IMR-90 (cell line): ENCODE data around the gene SP8. TPM values are rescaled to one million over a fixed set of nuclear protein-coding genes. Genes with fewer than 3 reads are reported as not detected.

Experiments
- ATAC-seq: fragments of 200-7000 bp; cut with Tn5 transposase; 2 replicates; pipeline ENCODE4 v1.9.1; 2020; ENCODE audit warnings: low read depth, mild to moderate bottlenecking, moderate library complexity
- BruUV-seq: library from RNA; stranded (reverse); fragments of 400-500 nt; replicated peaks from 2 replicates; lab custom pipeline; 2021; lab: Mats Ljungman, UMichigan
- CTCF ChIA-PET: fragments of 300-600 bp; formaldehyde crosslinking; extraction: SDS; loops from one replicate; lab custom pipeline; 2021; ENCODE audit warnings: antibody characterized with exemption; lab: Yijun Ruan, JAX
- POLR2A ChIA-PET: fragments of 300-600 bp; sonication (Branson Sonifier 250); formaldehyde crosslinking; loops from one replicate; lab custom pipeline; 2022; ENCODE audit warnings: antibody characterized with exemption; ENCODE audit not compliant: unreplicated experiment; lab: Charles Lee
- DNase-seq: peaks from one replicate; pipeline ENCODE4 v3.0.0; 2013
- H2AFZ ChIP-seq: replicated peaks from 2 replicates; pipeline ENCODE3; 2013; ENCODE audit warnings: low read length, mild to moderate bottlenecking; ENCODE audit not compliant: poor library complexity
- H2AK5ac ChIP-seq: 2 replicates; pipeline ENCODE4 v1.6.1; 2013; ENCODE audit warnings: low read depth, low read length, inconsistent platforms
- H2AK9ac ChIP-seq: replicated peaks from 2 replicates; pipeline ENCODE3; 2013; ENCODE audit warnings: mild to moderate bottlenecking, low read depth, low read length, moderate library complexity; ENCODE audit not compliant: poor library complexity
- H2BK120ac ChIP-seq: 2 replicates; pipeline ENCODE4 v1.6.1; 2013; ENCODE audit warnings: low read depth, low read length, inconsistent platforms
- H2BK15ac ChIP-seq: 3 replicates; pipeline ENCODE4 v1.6.1; 2013; ENCODE audit warnings: low read depth, low read length, inconsistent platforms
- H2BK20ac ChIP-seq: 2 replicates; pipeline ENCODE4 v1.6.1; 2013; ENCODE audit warnings: low read depth, mild to moderate bottlenecking, inconsistent platforms, low read length, moderate library complexity
- H2BK5ac ChIP-seq: 2 replicates; pipeline ENCODE4 v1.6.1; 2013; ENCODE audit warnings: mild to moderate bottlenecking, low read depth, low read length, inconsistent platforms; ENCODE audit not compliant: poor library complexity, severe bottlenecking
- H3K14ac ChIP-seq: replicated peaks from 2 replicates; pipeline ENCODE4 v1.6.1; 2013; ENCODE audit warnings: low read depth, low read length, inconsistent platforms
- H3K18ac ChIP-seq: 2 replicates; pipeline ENCODE4 v1.6.1; 2013; ENCODE audit warnings: low read depth, low read length, control low read depth
- H3K23ac ChIP-seq: 2 replicates; pipeline ENCODE4 v1.6.1; 2013; ENCODE audit warnings: low read depth, low read length, inconsistent platforms
- H3K27ac ChIP-seq: 2 replicates; pipeline ENCODE4 v1.5.1; 2013; ENCODE audit warnings: mild to moderate bottlenecking, control low read depth, low read length; ENCODE audit not compliant: insufficient read depth
- H3K27me3 ChIP-seq: 2 replicates; pipeline ENCODE4 v1.6.1; 2013; ENCODE audit warnings: low read length; ENCODE audit not compliant: control insufficient read depth, insufficient read depth
- H3K36me3 ChIP-seq: 2 replicates; pipeline ENCODE4 v1.6.1; 2013; ENCODE audit warnings: low read length, mixed read lengths; ENCODE audit not compliant: control insufficient read depth, insufficient read depth
- H3K4ac ChIP-seq: 2 replicates; pipeline ENCODE4 v1.6.1; 2013; ENCODE audit warnings: low read depth, low read length, inconsistent platforms
- H3K4me1 ChIP-seq: 2 replicates; pipeline ENCODE4 v1.6.1; 2013; ENCODE audit warnings: low read length, mixed read lengths; ENCODE audit not compliant: control insufficient read depth, insufficient read depth
- H3K4me2 ChIP-seq: 2 replicates; pipeline ENCODE4 v1.6.1; 2013; ENCODE audit warnings: low read depth, mild to moderate bottlenecking, control low read depth, low read length, moderate library complexity
- H3K4me3 ChIP-seq: 2 replicates; pipeline ENCODE4 v1.5.1; 2013; ENCODE audit warnings: low read depth, mild to moderate bottlenecking, control low read depth, low read length, moderate library complexity; ENCODE audit not compliant: insufficient read depth
- H3K56ac ChIP-seq: 2 replicates; pipeline ENCODE4 v1.6.1; 2013; ENCODE audit warnings: low read length, inconsistent platforms; ENCODE audit not compliant: insufficient read depth; ENCODE audit errors: extremely low read depth
- H3K79me1 ChIP-seq, 2 experiments: 2 replicates each; pipeline ENCODE4 v1.6.1; 2013; ENCODE audit warnings: low read length in 2 of 2, inconsistent platforms in 1 of 2, low read depth in 1 of 2
- H3K9ac ChIP-seq: 2 replicates; pipeline ENCODE4 v1.6.1; 2013; ENCODE audit warnings: low read depth, low read length, control low read depth
- H3K9me1 ChIP-seq: 2 replicates; pipeline ENCODE4 v1.6.1; 2013; ENCODE audit warnings: low read length, inconsistent platforms; ENCODE audit not compliant: insufficient read depth
- H3K9me3 ChIP-seq: 2 replicates; pipeline ENCODE4 v1.6.1; 2013; ENCODE audit warnings: low read length; ENCODE audit not compliant: control insufficient read depth, insufficient read depth
- H4K20me1 ChIP-seq: 2 replicates; pipeline ENCODE4 v1.6.1; 2013; ENCODE audit warnings: low read length, inconsistent platforms; ENCODE audit not compliant: insufficient read depth
- H4K5ac ChIP-seq: 2 replicates; pipeline ENCODE4 v1.6.1; 2013; ENCODE audit warnings: mild to moderate bottlenecking, low read depth, low read length, control low read depth
- H4K8ac ChIP-seq, 2 experiments: 2 replicates each; pipeline ENCODE4 v1.6.1; 2013; ENCODE audit warnings: low read depth in 2 of 2, low read length in 2 of 2, control low read depth in 1 of 2, inconsistent platforms in 1 of 2
- H4K91ac ChIP-seq: 2 replicates; pipeline ENCODE4 v1.6.1; 2013; ENCODE audit warnings: low read depth, low read length, inconsistent platforms; ENCODE audit not compliant: insufficient read depth
- BHLHE40 ChIP-seq: fragments of 150-350 bp; IDR thresholded peaks from 2 replicates; pipeline ENCODE4 v1.6.1; 2016; ENCODE audit warnings: mild to moderate bottlenecking, low read depth, low read length
- CEBPB ChIP-seq: IDR thresholded peaks from 2 replicates; pipeline ENCODE4 v1.6.1; 2012; ENCODE audit warnings: low read depth, low read length, improper control_type of control experiment
- CHD1 ChIP-seq: IDR thresholded peaks from 2 replicates; pipeline ENCODE4 v1.6.1; 2012; ENCODE audit warnings: low read depth, low read length, improper control_type of control experiment
- FOS ChIP-seq: fragments of 150-350 bp; IDR thresholded peaks from 2 replicates; pipeline ENCODE4 v1.6.1; 2016; ENCODE audit warnings: low read depth, low read length
- MXI1 ChIP-seq: IDR thresholded peaks from 2 replicates; pipeline ENCODE4 v1.6.1; 2012; ENCODE audit warnings: low read depth, mild to moderate bottlenecking, low read length, moderate library complexity, borderline replicate concordance
- POLR2A ChIP-seq: IDR thresholded peaks from 2 replicates; pipeline ENCODE4 v1.6.1; 2012; ENCODE audit warnings: mild to moderate bottlenecking, low read depth, low read length
- RCOR1 ChIP-seq: IDR thresholded peaks from 2 replicates; pipeline ENCODE4 v1.6.1; 2012; ENCODE audit warnings: mild to moderate bottlenecking, low read length, improper control_type of control experiment; ENCODE audit not compliant: insufficient replicate concordance
- SMC3 ChIP-seq: fragments of 150-350 bp; IDR thresholded peaks from 2 replicates; pipeline ENCODE4 v1.6.1; 2016; ENCODE audit warnings: low read depth, mild to moderate bottlenecking, antibody characterized with exemption, low read length, moderate library complexity
- WGBS, 2 experiments: methylation state at CpG; one replicate each; pipeline versions ENCODE4 v1.1.5 to v1.1.7; 2013; ENCODE audit warnings: missing lambda C conversion rate in 2 of 2; ENCODE audit not compliant: insufficient read length in 1 of 2; ENCODE audit errors: extremely low coverage in 2 of 2; 5-methylcytosine and 5-hydroxymethylcytosine counted together
- dilution Hi-C: fragments of 300-500 bp; cut with HindIII; formaldehyde crosslinking; loops from one replicate; pipeline ENCODE4 v1.14.3; 2018; ENCODE audit warnings: low sequenced_read_pairs; ENCODE audit not compliant: unreplicated experiment
- in situ Hi-C: fragments of 300-500 bp; cut with MboI; formaldehyde crosslinking; loops from 3 replicates; pipeline ENCODE4 v1.14.3; 2019; ENCODE audit warnings: low sequenced_read_pairs, inconsistent platforms, mixed read lengths
- intact Hi-C: fragments of 100-400 bp; cut with micrococcal nuclease; formaldehyde crosslinking; loops from 2 replicates; pipeline ENCODE4 v1.10.0; 2022
- polyA plus RNA-seq, 3 experiments: library from polyadenylated mRNA; depleted of rRNA; stranded (reverse); fragments of >200 nt; gene quantifications; 2 replicates each; pipeline ENCODE4 v1.2.3, GENCODE V29; 2012; ENCODE audit warnings: low replicate concordance in 1 of 3
- total RNA-seq: library from RNA; depleted of rRNA; stranded (reverse); fragments of >200 nt; gene quantifications from 2 replicates; pipeline ENCODE4 v1.2.3, GENCODE V29; 2012
- TF ChIP-seq, protein P1 (sequence below): fragments of 150-350 bp; IDR thresholded peaks from 2 replicates; pipeline ENCODE4 v1.6.1; 2017; ENCODE audit warnings: mild to moderate bottlenecking, antibody characterized with exemption, low read length, low read depth
- TF ChIP-seq, protein P2 (sequence below): conservative IDR thresholded peaks from 2 replicates; pipeline ENCODE4 v1.5.1; 2012; ENCODE audit warnings: mild to moderate bottlenecking, low read depth, low read length, improper control_type of control experiment

The SP8 gene
- total and polyA plus RNA-seq, 2 of the 4 experiments (the other 2 are of a cell fraction): not detected

DNA sequence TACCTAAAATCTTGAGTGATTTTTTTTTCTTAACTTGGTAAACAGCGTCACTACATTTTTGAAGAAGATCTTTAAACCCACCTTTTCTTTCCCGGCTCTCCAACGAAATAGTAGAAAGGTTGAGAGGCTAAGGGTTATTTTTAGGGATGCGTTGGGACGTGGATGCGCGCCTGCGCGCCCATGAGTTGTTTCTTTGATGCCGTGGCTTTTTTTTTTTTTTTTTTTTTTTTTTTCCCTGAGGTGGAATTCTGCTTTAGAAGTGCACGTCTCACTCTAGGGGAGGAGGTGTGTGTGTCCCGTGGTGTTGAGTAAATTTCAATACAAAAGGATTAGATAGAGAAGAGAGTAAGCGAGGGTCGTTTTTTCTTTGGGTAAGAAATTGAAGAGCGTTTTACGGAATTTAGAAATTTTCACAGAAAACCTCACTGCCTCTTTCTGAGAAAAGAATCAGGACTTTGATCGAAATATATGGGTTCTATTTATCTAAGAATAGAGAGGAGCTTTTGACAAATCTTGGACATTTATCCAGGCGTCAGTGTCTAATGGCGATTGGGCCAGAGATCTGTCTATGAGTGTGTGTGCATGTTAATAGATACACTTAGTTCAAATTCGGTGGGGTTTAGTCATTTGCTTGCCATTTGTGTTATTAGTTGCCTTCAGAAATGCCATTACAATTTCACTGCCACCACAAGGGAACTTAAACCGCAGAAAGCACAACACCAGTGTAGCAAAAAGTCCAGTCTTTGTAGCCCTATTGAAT lies 1.2 kb upstream of the SP8 start (continued):
- no peak for TF ChIP-seq RCOR1

DNA sequence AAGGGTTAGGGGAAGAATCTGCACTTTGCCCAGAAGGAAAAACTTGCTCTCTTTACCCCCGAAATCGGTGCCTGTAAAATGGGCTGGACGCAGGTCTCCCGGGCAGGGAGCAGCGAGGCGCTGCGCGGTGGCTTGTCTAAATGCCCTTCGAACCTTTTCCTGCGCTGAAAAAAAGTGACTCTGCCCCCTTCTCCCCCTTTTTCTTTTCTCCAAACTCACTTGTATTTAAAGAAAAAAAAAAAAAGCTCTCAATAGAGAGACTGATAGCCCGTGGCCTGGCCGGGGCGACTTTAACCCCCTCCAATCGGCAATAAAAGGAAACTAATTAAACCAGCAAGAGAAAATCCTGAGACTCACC lies 286 bp downstream of the SP8 start:
- WGBS, 2 experiments: no CpG with 5 or more reads among the region's 14 CpGs
- Histone ChIP-seq H3K4ac (no peak overlapping the region), H4K5ac (no peak overlapping the region), H3K36me3 (no peaks in the 10 kb centered on the region), H2BK15ac (no peak overlapping the region), H3K27ac (no peak overlapping the region), H3K9me3 (peaks cover 6% of the 10 kb centered on the region; the same call in 1 of the 2 replicates), H3K9me1 (no peaks in the 10 kb centered on the region), H2BK120ac (no peak overlapping the region), H2BK20ac (no peak overlapping the region), H3K4me3 (peak overlapping the region; percentile 74; the same call in 1 of the 2 replicates), H4K91ac (no peak overlapping the region), H4K20me1 (no peaks in the 10 kb centered on the region), H3K18ac (no peak overlapping the region), H3K79me1 (no peaks in the 10 kb centered on the region), H3K23ac (no peak overlapping the region), H3K56ac (no peak overlapping the region), H3K14ac (no peak overlapping the region), H2AK5ac (no peak overlapping the region), H3K4me2 (peak overlapping the region; percentile 43), H2AFZ (peak overlapping the region; percentile 21), H3K4me1 (peaks cover 3% of the 10 kb centered on the region; the same call in 1 of the 2 replicates), H3K27me3 (peaks cover 67% of the 10 kb centered on the region), H4K8ac (no peak overlapping the region), H2BK5ac (no peak overlapping the region), H3K9ac (no peak overlapping the region), H2AK9ac (no peak overlapping the region)
- TF ChIP-seq CEBPB (no peak), SMC3 (no peak), CHD1 (no peak), MXI1 (no peak), POLR2A (no peak), FOS (no peak), BHLHE40 (no peak)
- TF ChIP-seq, protein P1, sequence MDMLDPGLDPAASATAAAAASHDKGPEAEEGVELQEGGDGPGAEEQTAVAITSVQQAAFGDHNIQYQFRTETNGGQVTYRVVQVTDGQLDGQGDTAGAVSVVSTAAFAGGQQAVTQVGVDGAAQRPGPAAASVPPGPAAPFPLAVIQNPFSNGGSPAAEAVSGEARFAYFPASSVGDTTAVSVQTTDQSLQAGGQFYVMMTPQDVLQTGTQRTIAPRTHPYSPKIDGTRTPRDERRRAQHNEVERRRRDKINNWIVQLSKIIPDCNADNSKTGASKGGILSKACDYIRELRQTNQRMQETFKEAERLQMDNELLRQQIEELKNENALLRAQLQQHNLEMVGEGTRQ: no peak
- TF ChIP-seq, protein P2, sequence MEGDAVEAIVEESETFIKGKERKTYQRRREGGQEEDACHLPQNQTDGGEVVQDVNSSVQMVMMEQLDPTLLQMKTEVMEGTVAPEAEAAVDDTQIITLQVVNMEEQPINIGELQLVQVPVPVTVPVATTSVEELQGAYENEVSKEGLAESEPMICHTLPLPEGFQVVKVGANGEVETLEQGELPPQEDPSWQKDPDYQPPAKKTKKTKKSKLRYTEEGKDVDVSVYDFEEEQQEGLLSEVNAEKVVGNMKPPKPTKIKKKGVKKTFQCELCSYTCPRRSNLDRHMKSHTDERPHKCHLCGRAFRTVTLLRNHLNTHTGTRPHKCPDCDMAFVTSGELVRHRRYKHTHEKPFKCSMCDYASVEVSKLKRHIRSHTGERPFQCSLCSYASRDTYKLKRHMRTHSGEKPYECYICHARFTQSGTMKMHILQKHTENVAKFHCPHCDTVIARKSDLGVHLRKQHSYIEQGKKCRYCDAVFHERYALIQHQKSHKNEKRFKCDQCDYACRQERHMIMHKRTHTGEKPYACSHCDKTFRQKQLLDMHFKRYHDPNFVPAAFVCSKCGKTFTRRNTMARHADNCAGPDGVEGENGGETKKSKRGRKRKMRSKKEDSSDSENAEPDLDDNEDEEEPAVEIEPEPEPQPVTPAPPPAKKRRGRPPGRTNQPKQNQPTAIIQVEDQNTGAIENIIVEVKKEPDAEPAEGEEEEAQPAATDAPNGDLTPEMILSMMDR: no peak
- in situ Hi-C loops: no loop called here
- intact Hi-C loops: loop anchor here (5.0 kb wide), 1 partner anchor 641 kb away; the partner anchor contains the start of gene SP4
- BruUV-seq: no TSS peak
- DNase-seq: no peak
- dilution Hi-C loops: no loop called here
- ChIA-PET CTCF (no interaction called here), POLR2A (no interaction called here)
- no peak for ATAC-seq
